Esophagus squamous epithelium (tissue), 4 donors: ENCODE measurements around the gene CYREN.

Experiments used
- POLR2A ChIP-seq, 4 donors: fragments of 450-650 bp; IDR thresholded peaks; one replicate each; pipeline ENCODE4 v1.6.1; 2017; ENCODE audit warnings: antibody characterized with exemption in 4 of 4, mild to moderate bottlenecking in 4 of 4, moderate library complexity in 3 of 4
- TF ChIP-seq, protein P1 (sequence below), 6 experiments: fragments of 450-650 bp in 4 of 6; fragments of 200-600 bp in 2 of 6; sonication (generic) in 2 of 6; IDR thresholded peaks; one replicate each; pipeline ENCODE4 v1.5.1; 2016 to 2019; ENCODE audit warnings: antibody characterized with exemption in 6 of 6, mild to moderate bottlenecking in 4 of 6, moderate library complexity in 4 of 6

DNA sequence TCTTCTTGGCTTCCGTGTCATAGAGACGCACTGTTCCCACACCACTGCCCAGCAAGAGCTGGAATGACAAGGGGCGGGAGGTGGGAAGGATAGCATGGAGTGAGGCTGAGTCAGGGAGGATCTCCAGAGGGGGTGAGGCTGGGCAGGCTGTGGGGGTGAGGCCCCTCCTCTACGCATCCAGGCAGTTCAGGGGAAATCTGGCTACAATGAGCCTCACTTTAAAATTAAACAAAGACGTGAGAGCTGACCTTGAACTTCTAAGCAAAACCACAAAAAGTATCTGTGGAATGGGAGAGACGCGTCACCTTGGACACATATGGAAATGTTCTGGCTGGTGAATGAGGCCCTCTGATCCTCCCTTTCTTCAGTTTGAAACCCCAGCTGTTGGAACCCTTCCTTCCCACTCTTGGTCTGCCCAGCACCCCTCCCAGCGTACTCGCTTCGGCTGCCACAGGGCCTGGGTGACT lies 23.1 kb upstream of the CYREN start:
- TF ChIP-seq, protein P1, sequence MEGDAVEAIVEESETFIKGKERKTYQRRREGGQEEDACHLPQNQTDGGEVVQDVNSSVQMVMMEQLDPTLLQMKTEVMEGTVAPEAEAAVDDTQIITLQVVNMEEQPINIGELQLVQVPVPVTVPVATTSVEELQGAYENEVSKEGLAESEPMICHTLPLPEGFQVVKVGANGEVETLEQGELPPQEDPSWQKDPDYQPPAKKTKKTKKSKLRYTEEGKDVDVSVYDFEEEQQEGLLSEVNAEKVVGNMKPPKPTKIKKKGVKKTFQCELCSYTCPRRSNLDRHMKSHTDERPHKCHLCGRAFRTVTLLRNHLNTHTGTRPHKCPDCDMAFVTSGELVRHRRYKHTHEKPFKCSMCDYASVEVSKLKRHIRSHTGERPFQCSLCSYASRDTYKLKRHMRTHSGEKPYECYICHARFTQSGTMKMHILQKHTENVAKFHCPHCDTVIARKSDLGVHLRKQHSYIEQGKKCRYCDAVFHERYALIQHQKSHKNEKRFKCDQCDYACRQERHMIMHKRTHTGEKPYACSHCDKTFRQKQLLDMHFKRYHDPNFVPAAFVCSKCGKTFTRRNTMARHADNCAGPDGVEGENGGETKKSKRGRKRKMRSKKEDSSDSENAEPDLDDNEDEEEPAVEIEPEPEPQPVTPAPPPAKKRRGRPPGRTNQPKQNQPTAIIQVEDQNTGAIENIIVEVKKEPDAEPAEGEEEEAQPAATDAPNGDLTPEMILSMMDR (IDR thresholded peaks at IDR 0.05): no peak
- TF ChIP-seq POLR2A (IDR thresholded peaks at IDR 0.05): no peak
